Right renal cortex interstitium (tissue), 3 donors: Measurements from ENCODE around the gene TMEM238L. TPM values are rescaled to one million over a fixed set of nuclear protein-coding genes. Genes with fewer than 3 reads are reported as not detected.

ENCODE experiments used
- DNase-seq, 3 donors: peaks; one replicate each; pipeline ENCODE4 v3.0.0-alpha.2; 2013; ENCODE audit warnings: low read depth in 3 of 3, low spot score in 2 of 3
- polyA plus RNA-seq, 3 donors: library from polyadenylated mRNA; unstranded; fragments of 120-200 nt; gene quantifications; one replicate each; pipeline ENCODE4 v1.2.1, GENCODE V29; 2013; ENCODE audit not compliant: insufficient read length in 3 of 3

TMEM238L gene
- polyA plus RNA-seq, 3 donors, result 0.72 to 2.6 (median 0.97) TPM

DNA sequence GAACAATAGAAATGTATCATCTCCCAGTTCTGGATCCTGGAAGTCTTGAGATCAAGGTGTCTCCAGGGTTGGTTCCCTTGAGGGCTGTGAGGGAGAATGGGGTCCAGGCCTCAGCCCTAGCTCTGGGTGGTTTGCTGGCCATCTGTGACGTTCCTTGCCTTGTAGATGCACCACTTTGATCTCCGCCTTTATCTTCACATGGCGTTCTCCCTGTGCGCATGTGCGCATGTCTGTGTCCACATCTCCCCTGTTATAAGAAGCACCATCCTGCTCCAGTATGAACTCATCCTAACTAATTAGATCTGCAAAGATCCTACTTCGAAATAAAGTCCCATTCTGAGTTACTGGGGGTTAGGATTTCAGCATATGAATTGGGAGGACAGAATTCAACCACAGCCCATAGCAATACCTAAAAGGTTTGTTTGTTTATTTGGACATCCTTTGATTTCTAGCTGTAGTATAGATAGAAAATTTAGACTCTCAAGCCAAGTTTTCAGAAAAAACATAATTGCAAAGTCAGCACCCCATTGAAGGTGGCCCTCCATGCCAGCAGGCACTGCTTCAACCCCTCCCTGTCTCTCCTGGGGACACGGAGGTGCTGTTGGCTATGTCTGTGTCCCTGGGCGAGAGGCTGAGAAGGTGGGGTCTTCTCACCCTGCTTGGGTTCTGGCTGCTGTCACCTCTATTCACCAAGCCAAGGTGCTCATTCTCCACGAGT lies 2.8 kb upstream of the TMEM238L start:
- no peak for DNase-seq

GRCh38 chr17:10805911-10806310 lies 2.0 kb upstream of the TMEM238L start:
- no peak for DNase-seq

- no peak for DNase-seq
Measured at GRCh38 chr17:10804546-10804945, 647 bp upstream of the TMEM238L start.

DNA sequence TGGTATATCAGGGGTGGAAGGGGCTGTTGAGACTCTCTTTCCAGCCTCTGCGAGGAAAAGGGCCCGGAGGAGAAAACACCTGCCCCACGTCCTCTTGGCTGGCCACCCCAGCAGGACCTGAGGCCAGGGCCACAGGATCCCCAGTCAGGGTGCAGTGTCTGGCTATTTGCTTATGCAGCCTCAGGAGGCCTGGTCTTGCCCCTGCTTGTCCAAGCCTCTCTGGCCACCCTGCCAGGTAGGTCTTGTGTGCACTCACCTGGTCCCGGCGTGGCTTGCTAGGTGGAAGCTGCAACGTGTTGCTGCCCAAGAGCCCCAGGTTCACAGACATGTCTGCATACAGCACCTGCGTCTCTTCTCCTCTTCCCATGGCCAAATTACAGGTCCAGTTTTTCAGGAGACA lies 549 bp downstream of the TMEM238L start:
- DNase-seq, result no peak

GRCh38 chr17:10802496-10803284 lies 1.2 kb downstream of the TMEM238L start:
- no peak for DNase-seq

- DNase-seq, result no peak
Measured at GRCh38 chr17:10799407-10799806, 4.5 kb downstream of the TMEM238L start.

DNA sequence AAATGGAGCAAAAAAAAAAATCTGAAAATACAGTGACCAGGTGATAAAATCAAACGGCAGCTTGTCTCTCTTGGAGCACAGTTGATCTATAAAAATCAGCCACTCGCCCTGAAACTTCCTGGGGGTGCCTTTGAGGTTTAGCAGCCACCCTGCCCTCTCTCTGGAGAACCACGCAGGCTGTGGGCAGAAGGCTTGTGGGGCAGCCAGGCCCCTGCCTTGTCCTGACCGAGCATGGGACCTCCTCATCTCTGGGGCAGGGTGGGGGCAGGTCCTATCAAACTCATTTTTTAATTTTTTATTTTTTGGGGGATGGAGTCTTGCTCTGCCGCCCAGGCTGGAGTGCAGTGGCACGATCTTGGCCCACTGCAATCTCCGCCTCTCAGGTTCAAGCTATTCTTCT lies 5.0 kb downstream of the TMEM238L start:
- DNase-seq, result no peak

- DNase-seq, result no peak
Measured at GRCh38 chr17:10798332-10798749, 5.6 kb downstream of the TMEM238L start.

- DNase-seq, result no peak
Measured at GRCh38 chr17:10797476-10798328, 6.2 kb downstream of the TMEM238L start.

- DNase-seq, result no peak
Measured at GRCh38 chr17:10793816-10794215, 10.1 kb downstream of the TMEM238L start.

DNA sequence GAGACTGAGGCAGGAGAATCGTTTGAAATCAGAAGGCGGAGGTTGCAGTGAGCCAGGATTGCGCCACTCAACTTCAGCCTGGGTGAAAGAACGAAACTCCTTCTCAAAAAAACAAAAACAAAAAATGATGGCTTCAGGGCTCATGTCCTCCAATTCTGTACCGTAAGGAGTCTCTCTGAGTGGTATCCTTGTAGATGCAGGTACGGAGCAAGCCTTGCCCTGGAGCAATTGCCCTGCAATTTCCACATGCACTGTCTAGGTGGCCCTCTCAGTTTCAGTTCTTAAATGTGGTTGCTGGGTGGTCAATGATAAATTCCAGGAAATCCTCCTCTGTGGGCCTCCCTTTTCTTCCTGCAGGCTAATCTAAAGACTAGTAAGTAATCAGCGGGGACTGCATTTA lies 10.6 kb downstream of the TMEM238L start:
- no peak for DNase-seq

DNA sequence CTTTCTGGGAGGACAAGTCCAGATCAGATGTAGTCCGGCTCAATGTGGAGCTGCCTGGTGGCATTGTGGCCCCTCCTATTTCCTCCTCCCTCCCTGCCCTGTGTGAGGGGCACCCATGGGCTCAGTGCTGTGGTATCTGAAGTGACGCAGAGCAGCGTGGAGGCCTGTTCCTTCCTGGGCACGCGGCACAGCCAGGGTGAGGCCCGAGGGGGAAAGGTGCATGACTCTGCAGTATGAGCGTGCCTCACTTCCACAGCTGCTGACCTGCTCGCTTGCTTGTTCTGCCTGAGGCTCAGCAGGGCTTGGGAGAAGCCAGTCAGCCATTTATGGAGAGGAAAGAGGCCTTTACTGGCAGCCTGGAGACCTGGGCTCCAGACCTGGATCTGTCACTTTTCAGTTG lies 11.7 kb downstream of the TMEM238L start:
- no peak for DNase-seq

DNA sequence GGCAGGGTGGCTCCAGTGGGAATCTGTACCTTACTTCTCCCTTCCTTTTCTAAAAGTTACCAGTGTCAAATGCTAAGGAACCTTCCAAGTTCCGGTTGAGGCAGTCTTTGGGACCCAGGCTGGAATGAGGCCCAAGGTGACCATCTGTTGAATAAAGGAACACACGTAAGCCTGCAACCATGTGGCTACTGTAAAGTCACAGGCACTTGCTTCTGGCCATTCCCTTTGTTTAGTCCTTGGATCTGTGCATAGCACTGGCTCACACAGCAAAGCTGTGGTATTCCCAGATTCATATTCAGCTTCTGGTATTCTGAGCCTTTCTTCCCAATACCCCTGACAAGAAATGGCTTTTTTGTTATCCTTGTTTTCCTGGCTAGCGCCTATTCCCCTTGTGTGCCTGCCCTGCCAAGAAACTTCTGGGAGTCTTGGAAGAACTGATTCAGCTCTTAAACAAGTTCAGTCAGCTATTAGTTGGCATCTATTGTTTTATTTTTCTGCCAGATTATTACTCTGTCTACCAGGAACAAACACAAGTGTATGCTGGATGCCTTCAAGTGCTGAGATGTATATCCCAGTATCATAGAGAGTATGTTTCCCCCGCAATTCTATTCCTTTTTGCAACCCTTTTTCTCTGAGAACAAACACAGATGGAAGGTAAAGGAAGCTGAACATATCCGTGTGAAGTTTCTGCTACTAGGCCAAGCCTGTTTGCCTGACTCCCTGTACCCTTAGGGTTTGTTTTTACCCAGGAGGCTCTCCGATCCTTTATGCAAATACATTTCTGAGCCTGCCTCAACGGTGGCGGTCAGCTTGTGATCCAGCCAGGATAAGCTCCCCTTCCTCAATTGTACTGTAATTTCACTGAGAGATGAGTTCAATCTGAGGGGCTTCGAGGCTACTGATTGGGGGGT lies 13.2 kb downstream of the TMEM238L start:
- no peak for DNase-seq

DNA sequence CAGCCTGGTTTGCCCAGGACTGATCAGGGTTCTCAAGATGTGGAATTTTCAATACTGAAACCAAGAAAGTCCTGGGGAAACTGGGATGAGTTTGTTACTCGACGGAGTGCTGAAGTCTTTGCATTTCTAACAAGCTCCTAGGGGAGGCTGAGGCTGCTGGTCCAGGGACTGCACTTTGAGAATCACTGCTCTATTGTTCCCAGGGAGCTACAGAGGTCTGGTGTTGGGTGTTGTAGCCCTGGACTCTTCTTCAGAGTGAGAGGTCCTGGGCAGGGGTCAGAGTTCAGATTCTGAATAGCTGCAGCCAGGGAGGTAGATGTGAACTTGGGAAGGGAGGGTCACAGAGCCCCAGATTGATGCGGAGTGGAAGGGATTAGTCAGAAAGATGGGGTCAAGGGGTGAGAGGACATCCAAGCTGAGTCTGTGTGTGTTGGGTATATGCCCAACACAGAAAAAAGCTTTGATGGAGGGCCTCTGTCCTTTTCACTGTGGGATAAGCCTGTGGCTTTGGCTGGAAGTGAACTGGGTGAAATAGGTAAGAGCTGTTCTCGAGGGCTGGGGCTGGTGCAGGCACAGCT lies 14.1 kb downstream of the TMEM238L start:
- no peak for DNase-seq

DNA sequence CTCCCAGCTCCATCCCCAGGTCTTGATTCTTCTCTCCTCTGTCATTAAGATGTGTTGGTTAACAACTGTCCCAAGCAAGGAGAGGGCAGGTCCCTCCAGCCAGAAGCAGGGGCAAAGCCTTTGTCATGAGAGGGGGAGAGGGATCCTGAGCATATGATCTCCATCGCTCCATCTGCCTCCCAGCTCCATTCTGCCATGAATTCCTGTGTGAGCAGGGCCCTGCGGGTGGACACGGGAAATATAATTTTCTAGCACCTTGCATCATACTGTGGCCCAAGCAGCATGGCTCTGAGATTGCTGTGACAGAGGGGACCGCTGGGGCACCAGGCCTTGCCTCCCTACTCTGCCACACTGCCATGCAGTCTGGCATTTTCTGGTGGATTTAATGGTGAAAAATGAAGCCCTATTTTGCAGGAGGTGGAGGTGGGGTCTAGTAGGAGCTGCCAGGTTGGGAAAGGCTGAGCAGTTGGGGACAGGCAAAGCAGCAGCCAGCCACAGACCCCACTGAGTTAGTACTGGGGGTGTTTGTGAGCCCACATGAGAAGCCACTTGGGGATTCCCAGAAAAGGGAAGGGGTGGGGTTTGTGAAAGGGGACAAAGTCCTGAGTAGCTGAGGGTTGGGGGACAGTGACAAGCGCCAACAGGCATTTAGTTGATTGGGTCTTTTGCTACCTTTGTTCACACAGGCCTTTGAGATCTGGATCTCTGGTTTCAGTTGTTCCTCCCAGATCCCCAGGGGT lies 16.4 kb downstream of the TMEM238L start:
- no peak for DNase-seq

DNA sequence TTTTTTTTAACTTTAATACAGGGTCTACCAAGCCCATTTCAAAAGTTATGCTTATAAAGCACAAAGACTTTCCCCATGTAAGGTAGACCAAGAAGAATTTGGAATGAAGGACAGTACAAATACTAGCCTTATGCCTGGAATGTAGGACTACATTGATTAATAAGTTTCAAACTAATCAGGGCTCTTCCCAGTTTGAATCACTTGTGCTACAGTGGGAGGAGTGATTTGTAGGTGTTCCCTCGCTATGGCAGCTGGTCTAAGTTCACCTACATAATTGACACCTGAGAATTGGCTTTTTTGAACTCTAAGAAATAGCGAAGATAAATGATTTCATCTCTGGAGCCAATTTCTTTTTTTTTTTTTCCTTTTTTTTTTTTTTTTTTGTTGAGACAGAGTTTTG lies 18.6 kb downstream of the TMEM238L start:
- no peak for DNase-seq

DNA sequence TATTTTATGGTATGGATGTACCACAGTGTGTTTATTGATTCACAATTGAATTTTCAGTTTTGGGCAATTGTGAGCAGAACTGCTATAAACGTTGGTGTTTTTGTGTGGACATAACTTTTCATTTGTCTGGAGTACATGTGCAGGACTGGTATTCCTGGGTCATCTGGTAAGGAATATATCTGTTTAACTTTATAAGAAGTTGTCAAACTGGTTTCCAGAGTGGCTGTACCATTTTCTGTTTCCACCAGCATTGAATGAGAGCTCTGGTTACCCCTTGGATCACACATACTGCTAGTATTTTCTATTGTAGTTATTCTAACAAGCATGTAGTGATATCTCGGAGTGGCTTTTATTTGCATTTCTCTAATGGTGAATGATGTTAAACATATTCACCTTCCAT lies 24.3 kb downstream of the TMEM238L start:
- no peak for DNase-seq

GRCh38 chr17:10777890-10778289 lies 26.0 kb downstream of the TMEM238L start:
- DNase-seq, result no peak

GRCh38 chr17:10777131-10777807 lies 26.6 kb downstream of the TMEM238L start:
- DNase-seq, result no peak
